MCF 10A (cell line): ENCODE results near the gene CLDN9. TPM values are rescaled to one million over a fixed set of nuclear protein-coding genes. Genes with fewer than 3 reads are reported as not detected.

Experiments used
- BruUV-seq: library from RNA; stranded (reverse); fragments of 400-500 nt; replicated peaks from 2 replicates; lab custom pipeline; 2021; lab: Mats Ljungman, UMichigan
- CTCF ChIA-PET: fragments of 300-600 bp; sonication (Branson Sonifier 250); formaldehyde crosslinking; extraction: SDS; loops from one replicate; lab custom pipeline; 2021; ENCODE audit warnings: antibody characterized with exemption, inconsistent platforms; lab: Yijun Ruan, JAX
- POLR2A ChIA-PET: fragments of 300-600, 350-650 bp; sonication (Branson Sonifier 250); formaldehyde crosslinking; extraction: SDS; loops from one replicate; lab custom pipeline; 2020; ENCODE audit warnings: antibody characterized with exemption, inconsistent platforms; lab: Yijun Ruan, JAX
- DNase-seq: peaks from one replicate; pipeline ENCODE4 v3.0.0-alpha.2; 2018; ENCODE audit not compliant: unreplicated experiment
- H3K27ac Mint-ChIP-seq: one replicate; pipeline ENCODE4 v1.8.0; 2022; ENCODE audit warnings: mild to moderate bottlenecking, low read depth, mixed read lengths; ENCODE audit not compliant: unreplicated experiment
- H3K27me3 Mint-ChIP-seq: one replicate; pipeline ENCODE4 v1.8.0; 2022; ENCODE audit warnings: mixed read lengths; ENCODE audit not compliant: insufficient read depth, unreplicated experiment
- H3K36me3 Mint-ChIP-seq: one replicate; pipeline ENCODE4 v1.8.0; 2022; ENCODE audit warnings: mild to moderate bottlenecking, moderate library complexity, mixed read lengths; ENCODE audit not compliant: insufficient read depth, unreplicated experiment
- H3K4me1 Mint-ChIP-seq: one replicate; pipeline ENCODE4 v1.8.0; 2022; ENCODE audit warnings: mixed read lengths; ENCODE audit not compliant: insufficient read depth, unreplicated experiment
- H3K4me3 Mint-ChIP-seq: one replicate; pipeline ENCODE4 v1.8.0; 2022; ENCODE audit warnings: mild to moderate bottlenecking, moderate library complexity, mixed read lengths; ENCODE audit not compliant: unreplicated experiment
- H3K9me3 Mint-ChIP-seq: one replicate; pipeline ENCODE4 v1.8.0; 2022; ENCODE audit warnings: mixed read lengths; ENCODE audit not compliant: unreplicated experiment
- intact Hi-C: fragments of 100-400 bp; cut with micrococcal nuclease; formaldehyde crosslinking; loops from 2 replicates; pipeline ENCODE4 v1.14.1; 2022
- total RNA-seq: library from RNA; stranded (reverse); gene quantifications from 2 replicates; pipeline ENCODE4 v1.2.3, GENCODE V29; 2022
- TF ChIP-seq, protein P1 (sequence below): fragments of 200-600 bp; IDR thresholded peaks from one replicate; pipeline ENCODE4 v1.8.0; 2022; ENCODE audit warnings: antibody characterized with exemption, mild to moderate bottlenecking; ENCODE audit not compliant: unreplicated experiment

Gene CLDN9
- total RNA-seq, 1 experiment from 2014 or later: 0.44 TPM

DNA sequence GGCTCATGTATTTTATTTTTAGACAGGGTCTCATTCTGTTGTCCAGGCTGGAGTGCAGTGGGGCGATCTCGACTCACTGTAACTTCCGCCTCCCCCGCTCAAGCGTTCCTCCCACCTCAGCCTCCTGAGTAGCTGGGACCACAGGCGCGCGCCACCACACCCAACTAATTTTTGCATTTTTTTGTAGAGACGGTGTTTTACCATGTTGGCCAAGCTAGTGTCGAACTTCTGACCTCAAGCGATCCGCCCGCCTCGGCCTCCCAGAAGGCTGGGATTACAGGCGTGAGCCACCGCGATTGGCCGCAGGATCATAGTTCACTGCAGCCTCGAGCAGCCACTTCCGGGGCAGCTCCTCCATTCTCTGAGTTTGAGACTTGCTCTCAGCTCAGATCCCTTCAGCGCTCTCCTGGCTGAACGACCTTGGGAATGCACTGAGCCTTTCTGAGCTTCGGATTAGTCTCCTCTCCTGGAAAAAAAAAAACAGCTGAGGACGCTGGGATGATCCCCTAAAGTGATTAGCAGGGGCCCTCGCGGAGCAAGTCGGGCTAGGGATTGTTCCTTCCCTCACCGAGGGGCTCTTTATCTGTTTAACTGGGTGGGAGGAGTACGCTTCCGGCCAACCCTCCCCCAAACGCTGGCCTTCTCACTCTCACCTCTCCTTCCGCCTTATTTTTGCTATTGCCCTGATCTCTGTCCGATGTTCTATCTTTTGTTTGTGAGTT, 31.4 kb upstream of the CLDN9 start:
- TF ChIP-seq, protein P1, sequence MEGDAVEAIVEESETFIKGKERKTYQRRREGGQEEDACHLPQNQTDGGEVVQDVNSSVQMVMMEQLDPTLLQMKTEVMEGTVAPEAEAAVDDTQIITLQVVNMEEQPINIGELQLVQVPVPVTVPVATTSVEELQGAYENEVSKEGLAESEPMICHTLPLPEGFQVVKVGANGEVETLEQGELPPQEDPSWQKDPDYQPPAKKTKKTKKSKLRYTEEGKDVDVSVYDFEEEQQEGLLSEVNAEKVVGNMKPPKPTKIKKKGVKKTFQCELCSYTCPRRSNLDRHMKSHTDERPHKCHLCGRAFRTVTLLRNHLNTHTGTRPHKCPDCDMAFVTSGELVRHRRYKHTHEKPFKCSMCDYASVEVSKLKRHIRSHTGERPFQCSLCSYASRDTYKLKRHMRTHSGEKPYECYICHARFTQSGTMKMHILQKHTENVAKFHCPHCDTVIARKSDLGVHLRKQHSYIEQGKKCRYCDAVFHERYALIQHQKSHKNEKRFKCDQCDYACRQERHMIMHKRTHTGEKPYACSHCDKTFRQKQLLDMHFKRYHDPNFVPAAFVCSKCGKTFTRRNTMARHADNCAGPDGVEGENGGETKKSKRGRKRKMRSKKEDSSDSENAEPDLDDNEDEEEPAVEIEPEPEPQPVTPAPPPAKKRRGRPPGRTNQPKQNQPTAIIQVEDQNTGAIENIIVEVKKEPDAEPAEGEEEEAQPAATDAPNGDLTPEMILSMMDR: no peak
- Mint-ChIP-seq H3K36me3 (peaks cover 5% of the 10 kb centered on the region), H3K27me3 (no peaks in the 10 kb centered on the region), H3K27ac (no peak overlapping the region), H3K4me1 (peaks cover 6% of the 10 kb centered on the region), H3K9me3 (no peaks in the 10 kb centered on the region), H3K4me3 (peak overlapping the region; percentile 73)
- intact Hi-C loops: loop anchor here (5.0 kb wide), 1 partner anchor 54 kb away; no protein-coding TSS in a partner anchor
- BruUV-seq: no TSS peak
- POLR2A ChIA-PET: interaction anchor here (0.6 to 2.5 kb wide), 7 partner anchors 12 to 1656 kb away, joined by 3 to 19 read pairs (median 5); partner anchors contain the start of genes PAQR4 and TNFRSF12A
- DNase-seq: no peak
- CTCF ChIA-PET: interaction anchor here (0.6 to 1.1 kb wide), 6 partner anchors 9 to 56 kb away, joined by 3 to 5 read pairs (median 4); partner anchors contain the start of gene BICDL2

DNA sequence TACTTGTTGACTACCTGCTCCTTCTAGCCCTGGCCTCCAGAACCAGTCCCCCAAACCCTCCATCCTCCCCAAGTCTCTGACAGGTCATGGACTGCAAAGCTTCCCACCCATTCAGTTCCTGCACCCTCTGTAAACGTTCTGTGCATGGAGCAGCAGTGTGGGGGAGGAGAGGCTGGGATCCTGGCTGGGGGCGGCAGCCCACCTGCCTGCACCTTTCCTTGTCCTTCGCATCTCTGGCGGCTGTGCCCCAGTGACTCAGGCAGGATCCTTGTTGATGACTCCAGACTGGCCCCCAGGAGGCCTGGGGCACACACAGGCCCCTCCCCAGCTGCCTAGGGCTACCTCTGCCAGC, 30.8 kb upstream of the CLDN9 start:
- BruUV-seq: no TSS peak
- Mint-ChIP-seq H3K4me1 (peaks cover 6% of the 10 kb centered on the region), H3K4me3 (peak overlapping the region; percentile 73), H3K36me3 (peaks cover 5% of the 10 kb centered on the region), H3K27me3 (no peaks in the 10 kb centered on the region), H3K9me3 (no peaks in the 10 kb centered on the region), H3K27ac (no peak overlapping the region)
- ChIA-PET CTCF (interaction anchor here (1.3 kb wide), 2 partner anchors 12 to 58 kb away, joined by 3 to 5 read pairs; partner anchors contain the start of gene PAQR4), POLR2A (interaction anchor here (0.7 to 2.5 kb wide), 6 partner anchors 10 to 1656 kb away, joined by 3 to 19 read pairs (median 4); partner anchors contain the start of genes PAQR4 and TNFRSF12A)
- no peak for DNase-seq
- intact Hi-C loops: loop anchor here (5.0 kb wide), 1 partner anchor 55 kb away; no protein-coding TSS in a partner anchor
- TF ChIP-seq, protein P1: no peak

DNA sequence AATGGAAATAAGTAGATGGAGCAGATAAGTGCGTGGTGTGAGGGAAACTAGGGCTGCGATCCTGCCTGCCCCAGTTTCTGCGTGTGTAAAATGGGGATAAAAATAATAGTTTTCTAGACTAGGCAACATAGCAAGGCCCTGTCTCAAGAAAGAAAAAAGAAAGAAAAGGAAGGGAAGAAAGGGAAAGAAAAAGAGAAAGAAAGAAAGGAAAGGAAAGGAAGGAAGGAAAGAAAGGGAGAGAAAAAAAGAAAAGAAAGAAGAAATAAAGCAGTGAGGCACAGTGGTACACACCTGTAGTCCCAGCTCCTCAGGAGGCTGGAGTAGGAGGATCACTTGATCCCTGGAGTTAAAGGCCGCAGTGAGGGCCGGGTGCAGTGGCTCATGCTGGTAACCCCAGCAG, 30.3 kb upstream of the CLDN9 start:
- Mint-ChIP-seq H3K27ac (no peak overlapping the region), H3K27me3 (no peaks in the 10 kb centered on the region), H3K4me3 (no peak overlapping the region), H3K36me3 (peaks cover 5% of the 10 kb centered on the region), H3K4me1 (peaks cover 6% of the 10 kb centered on the region), H3K9me3 (no peaks in the 10 kb centered on the region)
- BruUV-seq: no TSS peak
- ChIA-PET POLR2A (interaction anchor here (0.7 to 2.5 kb wide), 5 partner anchors 11 to 1655 kb away, joined by 3 to 17 read pairs (median 4); partner anchors contain the start of genes PAQR4 and TNFRSF12A), CTCF (interaction anchor here (0.6 to 1.3 kb wide), 6 partner anchors 12 to 536 kb away, joined by 3 to 5 read pairs (median 4); partner anchors contain the start of gene PAQR4)
- intact Hi-C loops: loop anchor here (5.0 kb wide), 1 partner anchor 55 kb away; no protein-coding TSS in a partner anchor
- DNase-seq: no peak
- TF ChIP-seq, protein P1: no peak

DNA sequence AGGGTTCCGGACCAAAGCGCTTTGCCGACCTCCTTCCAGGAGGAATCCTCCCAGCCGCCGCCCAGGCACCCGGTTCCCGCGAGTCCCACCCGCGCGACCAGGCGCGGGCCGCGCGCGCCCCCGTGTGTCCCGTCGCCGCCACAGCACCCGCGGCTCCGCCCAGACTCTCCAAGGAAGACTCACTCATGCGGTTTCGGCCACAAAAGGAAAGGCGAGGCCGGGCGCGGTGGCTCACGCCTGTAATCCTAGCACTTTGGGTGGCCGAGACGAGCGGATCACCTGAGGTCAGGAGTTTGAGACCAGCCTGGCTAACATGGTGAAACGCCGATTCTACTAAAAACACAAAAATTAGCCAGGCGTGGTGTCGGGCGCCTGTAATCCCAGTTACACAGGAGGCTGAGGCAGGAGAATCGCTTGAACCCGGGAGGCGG, 29.0 kb upstream of the CLDN9 start:
- POLR2A ChIA-PET: no interaction called here

More for the DNA sequence above, 29.0 kb upstream of the CLDN9 start:
- peaks cover 5% of the 10 kb centered on the region for H3K36me3 Mint-ChIP-seq
- no TSS peak for BruUV-seq
- no peak overlapping the region for H3K27ac Mint-ChIP-seq
- CTCF ChIA-PET: interaction anchor here (0.5 to 1.4 kb wide), 3 partner anchors 10 to 1155 kb away, joined by 3 to 5 read pairs (median 3); no protein-coding TSS in a partner anchor
- H3K27me3 Mint-ChIP-seq: no peaks in the 10 kb centered on the region
- H3K4me3 Mint-ChIP-seq: peak overlapping the region; percentile 16
- peak; percentile 84 for DNase-seq
- intact Hi-C loops: loop anchor here (1.0 to 5.0 kb wide), 2 partner anchors 37 to 56 kb away; partner anchors contain the start of gene TNFRSF12A
- peaks cover 6% of the 10 kb centered on the region for H3K4me1 Mint-ChIP-seq
- H3K9me3 Mint-ChIP-seq: no peaks in the 10 kb centered on the region
- TF ChIP-seq, protein P1: peak; percentile 96
